ENCODE results near the gene ASIC2. TPM values are rescaled to one million over a fixed set of nuclear protein-coding genes. Genes with fewer than 3 reads are reported as not detected.

ASIC2 gene
- total RNA-seq, 1 donor from 2014 or later: not detected

- no peak for DNase-seq (ENCODE audit: low read depth in 2 of 2)
These were observed 219.7 kb downstream of the ASIC2 start for GRCh38 chr17:33073416-33073815.

- DNase-seq (ENCODE audit: low read depth in 2 of 2): peak in 1 of 2 donors; percentile 34
These were observed 220.5 kb downstream of the ASIC2 start for GRCh38 chr17:33072421-33073161.

- DNase-seq (ENCODE audit: low read depth in 2 of 2): no peak
These were observed 221.4 kb downstream of the ASIC2 start for GRCh38 chr17:33071656-33072055.

GRCh38 chr17:33057564-33057963, 235.5 kb downstream of the ASIC2 start:
- no peak for DNase-seq (ENCODE audit: low read depth in 2 of 2)

- no peak for DNase-seq (ENCODE audit: low read depth in 2 of 2)
These were observed 236.5 kb downstream of the ASIC2 start for GRCh38 chr17:33056399-33057146.

GRCh38 chr17:33055746-33056145, 237.3 kb downstream of the ASIC2 start:
- no peak for DNase-seq (ENCODE audit: low read depth in 2 of 2)

- no peak for DNase-seq (ENCODE audit: low read depth in 2 of 2)
These were observed 237.9 kb downstream of the ASIC2 start for GRCh38 chr17:33055171-33055611.

GRCh38 chr17:33054412-33054811, 238.7 kb downstream of the ASIC2 start:
- DNase-seq (ENCODE audit: low read depth in 2 of 2): no peak

GRCh38 chr17:33053676-33054075, 239.4 kb downstream of the ASIC2 start:
- DNase-seq (ENCODE audit: low read depth in 2 of 2): no peak

- DNase-seq (ENCODE audit: low read depth in 2 of 2): no peak
These were observed 240.2 kb downstream of the ASIC2 start for GRCh38 chr17:33052856-33053255.

GRCh38 chr17:33050611-33051140, 242.4 kb downstream of the ASIC2 start:
- DNase-seq (ENCODE audit: low read depth in 2 of 2): no peak

GRCh38 chr17:33049781-33050414, 243.2 kb downstream of the ASIC2 start:
- peak; percentile 56 to 68 for DNase-seq (ENCODE audit: low read depth in 2 of 2)

- DNase-seq (ENCODE audit: low read depth in 2 of 2): no peak
These were observed 246.5 kb downstream of the ASIC2 start for GRCh38 chr17:33046361-33047255.

GRCh38 chr17:33045216-33045615, 247.9 kb downstream of the ASIC2 start:
- DNase-seq (ENCODE audit: low read depth in 2 of 2): no peak

GRCh38 chr17:33044771-33045170, 248.3 kb downstream of the ASIC2 start:
- DNase-seq (ENCODE audit: low read depth in 2 of 2): no peak

GRCh38 chr17:33040461-33040860, 252.6 kb downstream of the ASIC2 start:
- no peak for DNase-seq (ENCODE audit: low read depth in 2 of 2)

GRCh38 chr17:33039874-33040273, 253.2 kb downstream of the ASIC2 start:
- peak in 1 of 2 donors; percentile 37 for DNase-seq (ENCODE audit: low read depth in 2 of 2)

- DNase-seq (ENCODE audit: low read depth in 2 of 2): peak; percentile 24 to 45
These were observed 254.4 kb downstream of the ASIC2 start for GRCh38 chr17:33038740-33039139.

GRCh38 chr17:33033176-33033575, 259.9 kb downstream of the ASIC2 start:
- no peak for DNase-seq (ENCODE audit: low read depth in 2 of 2)

GRCh38 chr17:33028778-33029177, 264.3 kb downstream of the ASIC2 start:
- DNase-seq (ENCODE audit: low read depth in 2 of 2): no peak

- no peak for DNase-seq (ENCODE audit: low read depth in 2 of 2)
These were observed 265.0 kb downstream of the ASIC2 start for GRCh38 chr17:33028061-33028460.
